ENCODE measurements around the gene GRIK4.

DNA sequence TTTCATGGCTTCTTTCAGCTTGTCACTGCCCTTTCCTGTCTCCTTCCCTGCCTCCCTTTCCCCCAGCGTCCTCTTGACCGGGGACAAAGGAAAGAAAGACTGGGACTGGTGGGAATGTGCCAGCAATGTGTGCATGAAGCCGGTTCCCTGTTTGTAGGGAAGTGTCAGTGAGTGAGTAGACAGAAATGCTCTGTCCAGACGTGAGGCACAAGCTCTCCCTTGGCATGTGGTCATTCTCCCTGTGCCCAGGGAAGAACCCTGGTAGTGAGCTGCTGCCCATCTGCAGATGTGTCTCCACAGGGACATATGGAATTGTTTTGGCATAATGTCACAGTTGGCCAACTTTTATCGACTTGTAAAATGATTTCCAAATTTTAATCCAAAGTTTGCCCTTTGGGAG lies 426.0 kb downstream of the GRIK4 start:
- TF ChIP-seq CTCF (IDR thresholded peaks at IDR 0.05; ENCODE audit: low read length): no peak
- no peak for TF ChIP-seq EZH2 (IDR thresholded peaks at IDR 0.05; ENCODE audit: borderline replicate concordance, low read length)

Data from OCI-LY1 (cell line).